ENCODE data around the gene CES3.
"Not testable (repeated sequence)": the region's sequence is repeated elsewhere in the genome, so short reads cannot be mapped to it uniquely, and the experiment has no call there.

DNA sequence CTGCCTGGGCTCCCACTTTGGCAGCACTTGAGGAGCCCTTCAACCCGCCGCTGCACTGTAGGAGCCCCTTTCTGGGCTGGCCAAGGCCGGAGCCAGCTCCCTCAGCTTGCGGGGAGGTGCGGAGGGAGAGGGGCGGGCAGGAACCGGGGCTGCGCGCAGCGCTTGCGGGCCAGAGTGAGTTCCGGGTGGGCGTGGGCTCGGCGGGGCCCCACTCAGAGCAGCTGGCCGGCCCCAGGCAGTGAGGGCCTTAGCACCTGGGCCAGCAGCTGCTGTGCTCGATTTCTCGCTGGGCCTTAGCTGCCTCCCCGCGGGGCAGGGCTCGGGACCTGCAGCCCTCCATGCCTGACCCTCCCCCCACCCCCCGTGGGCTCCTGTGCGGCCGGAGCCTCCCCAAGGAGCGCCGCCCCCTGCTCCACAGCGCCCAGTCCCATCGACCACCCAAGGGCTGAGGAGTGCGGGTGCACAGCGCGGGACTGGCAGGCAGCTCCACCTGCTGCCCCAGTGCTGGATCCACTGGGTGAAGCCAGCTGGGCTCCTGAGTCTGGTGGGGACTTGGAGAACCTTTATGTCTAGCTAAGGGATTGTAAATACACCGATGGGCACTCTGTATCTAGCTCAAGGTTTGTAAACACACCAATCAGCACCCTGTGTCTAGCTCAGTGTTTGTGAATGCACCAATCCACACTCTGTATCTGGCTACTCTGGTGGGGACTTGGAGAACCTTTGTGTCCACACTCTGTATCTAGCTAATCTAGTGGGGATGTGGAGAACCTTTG is 13.3 kb downstream of the CES3 start:
- TF ChIP-seq, protein P1, sequence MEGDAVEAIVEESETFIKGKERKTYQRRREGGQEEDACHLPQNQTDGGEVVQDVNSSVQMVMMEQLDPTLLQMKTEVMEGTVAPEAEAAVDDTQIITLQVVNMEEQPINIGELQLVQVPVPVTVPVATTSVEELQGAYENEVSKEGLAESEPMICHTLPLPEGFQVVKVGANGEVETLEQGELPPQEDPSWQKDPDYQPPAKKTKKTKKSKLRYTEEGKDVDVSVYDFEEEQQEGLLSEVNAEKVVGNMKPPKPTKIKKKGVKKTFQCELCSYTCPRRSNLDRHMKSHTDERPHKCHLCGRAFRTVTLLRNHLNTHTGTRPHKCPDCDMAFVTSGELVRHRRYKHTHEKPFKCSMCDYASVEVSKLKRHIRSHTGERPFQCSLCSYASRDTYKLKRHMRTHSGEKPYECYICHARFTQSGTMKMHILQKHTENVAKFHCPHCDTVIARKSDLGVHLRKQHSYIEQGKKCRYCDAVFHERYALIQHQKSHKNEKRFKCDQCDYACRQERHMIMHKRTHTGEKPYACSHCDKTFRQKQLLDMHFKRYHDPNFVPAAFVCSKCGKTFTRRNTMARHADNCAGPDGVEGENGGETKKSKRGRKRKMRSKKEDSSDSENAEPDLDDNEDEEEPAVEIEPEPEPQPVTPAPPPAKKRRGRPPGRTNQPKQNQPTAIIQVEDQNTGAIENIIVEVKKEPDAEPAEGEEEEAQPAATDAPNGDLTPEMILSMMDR (tag by site-specific recombination; IDR thresholded peaks at IDR 0.05), result not testable (repeated sequence)
- not testable (repeated sequence) for TF ChIP-seq ZNF404 (tag by site-specific recombination; IDR thresholded peaks at IDR 0.05); ZNF670 (tag by site-specific recombination; IDR thresholded peaks at IDR 0.05; ENCODE audit: low read depth); ZNF548 (tag by site-specific recombination; IDR thresholded peaks at IDR 0.05); ZFP3 (tag by site-specific recombination; IDR thresholded peaks at IDR 0.05; ENCODE audit: low read depth); KLF8 (tag by site-specific recombination; IDR thresholded peaks at IDR 0.05); KLF9 (tag by site-specific recombination; IDR thresholded peaks at IDR 0.05; ENCODE audit: low read depth); KLF10 (tag by site-specific recombination; IDR thresholded peaks at IDR 0.05)
- TF ChIP-seq, protein P2, sequence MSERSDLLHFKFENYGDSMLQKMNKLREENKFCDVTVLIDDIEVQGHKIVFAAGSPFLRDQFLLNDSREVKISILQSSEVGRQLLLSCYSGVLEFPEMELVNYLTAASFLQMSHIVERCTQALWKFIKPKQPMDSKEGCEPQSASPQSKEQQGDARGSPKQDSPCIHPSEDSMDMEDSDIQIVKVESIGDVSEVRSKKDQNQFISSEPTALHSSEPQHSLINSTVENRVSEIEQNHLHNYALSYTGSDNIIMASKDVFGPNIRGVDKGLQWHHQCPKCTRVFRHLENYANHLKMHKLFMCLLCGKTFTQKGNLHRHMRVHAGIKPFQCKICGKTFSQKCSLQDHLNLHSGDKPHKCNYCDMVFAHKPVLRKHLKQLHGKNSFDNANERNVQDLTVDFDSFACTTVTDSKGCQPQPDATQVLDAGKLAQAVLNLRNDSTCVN (tag by site-specific recombination; optimal IDR thresholded peaks at IDR 0.05), result not testable (repeated sequence)
- TF ChIP-seq, protein P3, sequence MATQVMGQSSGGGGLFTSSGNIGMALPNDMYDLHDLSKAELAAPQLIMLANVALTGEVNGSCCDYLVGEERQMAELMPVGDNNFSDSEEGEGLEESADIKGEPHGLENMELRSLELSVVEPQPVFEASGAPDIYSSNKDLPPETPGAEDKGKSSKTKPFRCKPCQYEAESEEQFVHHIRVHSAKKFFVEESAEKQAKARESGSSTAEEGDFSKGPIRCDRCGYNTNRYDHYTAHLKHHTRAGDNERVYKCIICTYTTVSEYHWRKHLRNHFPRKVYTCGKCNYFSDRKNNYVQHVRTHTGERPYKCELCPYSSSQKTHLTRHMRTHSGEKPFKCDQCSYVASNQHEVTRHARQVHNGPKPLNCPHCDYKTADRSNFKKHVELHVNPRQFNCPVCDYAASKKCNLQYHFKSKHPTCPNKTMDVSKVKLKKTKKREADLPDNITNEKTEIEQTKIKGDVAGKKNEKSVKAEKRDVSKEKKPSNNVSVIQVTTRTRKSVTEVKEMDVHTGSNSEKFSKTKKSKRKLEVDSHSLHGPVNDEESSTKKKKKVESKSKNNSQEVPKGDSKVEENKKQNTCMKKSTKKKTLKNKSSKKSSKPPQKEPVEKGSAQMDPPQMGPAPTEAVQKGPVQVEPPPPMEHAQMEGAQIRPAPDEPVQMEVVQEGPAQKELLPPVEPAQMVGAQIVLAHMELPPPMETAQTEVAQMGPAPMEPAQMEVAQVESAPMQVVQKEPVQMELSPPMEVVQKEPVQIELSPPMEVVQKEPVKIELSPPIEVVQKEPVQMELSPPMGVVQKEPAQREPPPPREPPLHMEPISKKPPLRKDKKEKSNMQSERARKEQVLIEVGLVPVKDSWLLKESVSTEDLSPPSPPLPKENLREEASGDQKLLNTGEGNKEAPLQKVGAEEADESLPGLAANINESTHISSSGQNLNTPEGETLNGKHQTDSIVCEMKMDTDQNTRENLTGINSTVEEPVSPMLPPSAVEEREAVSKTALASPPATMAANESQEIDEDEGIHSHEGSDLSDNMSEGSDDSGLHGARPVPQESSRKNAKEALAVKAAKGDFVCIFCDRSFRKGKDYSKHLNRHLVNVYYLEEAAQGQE (tag by site-specific recombination; IDR thresholded peaks at IDR 0.05), result not testable (repeated sequence)

Measured in HEK293 (cell line).